ENCODE data around the gene PTGIR.
A peak's percentile ranks its signal among the peaks of the same experiment; 100 is the strongest.

PTGIR gene

DNA sequence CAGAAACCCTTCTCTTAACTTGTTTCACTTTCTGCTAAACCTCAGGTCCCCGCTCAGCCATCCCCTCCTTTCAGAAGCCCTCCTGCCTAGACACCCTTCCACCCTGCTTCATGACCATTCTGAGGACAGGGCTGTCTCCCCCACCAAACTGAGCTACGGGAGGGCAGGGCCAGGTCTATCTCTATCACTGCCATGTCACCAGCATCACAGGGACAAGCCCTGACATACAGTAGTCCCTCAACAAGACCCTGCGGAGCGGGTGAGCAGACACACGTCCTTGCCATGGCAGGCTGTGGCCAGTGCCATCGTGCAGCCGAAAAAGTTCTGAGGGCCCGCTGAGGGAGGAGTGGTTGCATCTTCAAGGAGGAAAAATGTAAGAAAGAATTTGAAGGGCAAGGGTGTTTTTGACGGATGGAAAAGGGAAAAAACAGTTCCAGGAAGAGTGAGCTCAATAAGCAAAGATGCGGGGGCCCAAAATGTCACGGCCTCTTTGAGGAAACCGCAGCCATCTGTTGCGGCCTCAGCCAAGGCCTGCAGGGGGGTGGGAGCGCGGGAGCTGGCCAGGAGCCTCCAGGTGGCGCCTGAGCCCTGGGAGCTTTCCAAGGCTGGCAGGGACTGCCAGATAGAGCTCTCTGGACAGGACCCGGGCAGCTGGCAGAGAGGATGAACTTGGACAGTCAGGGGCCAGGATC is 8.1 kb downstream of the PTGIR start:
- DNase-seq (ENCODE audit: low spot score), result peak; percentile 40

DNA sequence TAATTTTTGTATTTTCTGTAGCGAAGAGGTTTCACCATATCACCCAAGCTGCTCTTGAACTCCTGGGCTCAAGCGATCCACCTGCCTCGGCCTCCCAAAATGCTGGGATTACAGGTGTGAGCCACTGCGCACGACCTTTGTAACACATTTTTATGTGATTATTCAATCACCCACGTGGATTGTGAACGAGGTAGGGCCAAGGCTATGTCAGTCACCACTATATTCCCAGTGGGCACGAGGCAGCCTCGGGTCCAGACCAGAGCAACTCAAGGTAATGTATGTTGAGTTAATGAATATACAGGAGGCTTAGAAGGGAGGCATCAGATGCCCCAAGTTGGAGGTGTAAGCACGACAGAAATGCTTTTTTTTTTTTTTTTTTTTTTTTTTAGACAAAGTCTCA is 8.9 kb downstream of the PTGIR start:
- no peak for DNase-seq (ENCODE audit: low spot score)

DNA sequence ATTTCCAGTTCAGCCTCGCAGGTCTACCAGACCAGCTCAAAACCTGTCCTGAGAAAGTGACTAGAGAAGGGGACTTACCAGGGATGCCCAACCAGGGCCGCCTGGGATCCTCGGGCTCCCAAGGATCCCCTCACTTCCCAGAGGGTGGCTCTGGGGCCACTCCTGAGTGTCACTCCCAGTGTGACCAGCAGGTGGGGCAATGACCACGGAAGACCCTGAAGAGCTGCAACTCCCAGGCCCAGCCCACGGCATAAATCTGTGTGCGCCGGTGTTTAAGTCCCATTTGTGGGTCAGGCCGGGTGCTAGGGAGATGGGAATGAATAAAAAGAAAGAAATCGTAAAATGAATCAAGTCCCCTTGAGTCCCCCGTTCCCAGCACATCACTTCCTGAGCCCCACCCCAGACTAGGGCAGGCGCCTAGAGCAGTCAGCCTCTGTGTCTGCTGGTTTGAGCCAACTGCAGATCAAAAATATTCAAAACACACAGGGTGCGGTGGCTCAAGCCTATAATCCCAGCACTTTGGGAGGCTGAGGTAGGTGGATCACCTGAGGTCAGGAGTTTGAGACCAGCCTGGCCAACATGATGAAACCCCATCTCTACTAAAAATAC is 10.7 kb downstream of the PTGIR start:
- peak; percentile 64 for DNase-seq (ENCODE audit: low spot score)

DNA sequence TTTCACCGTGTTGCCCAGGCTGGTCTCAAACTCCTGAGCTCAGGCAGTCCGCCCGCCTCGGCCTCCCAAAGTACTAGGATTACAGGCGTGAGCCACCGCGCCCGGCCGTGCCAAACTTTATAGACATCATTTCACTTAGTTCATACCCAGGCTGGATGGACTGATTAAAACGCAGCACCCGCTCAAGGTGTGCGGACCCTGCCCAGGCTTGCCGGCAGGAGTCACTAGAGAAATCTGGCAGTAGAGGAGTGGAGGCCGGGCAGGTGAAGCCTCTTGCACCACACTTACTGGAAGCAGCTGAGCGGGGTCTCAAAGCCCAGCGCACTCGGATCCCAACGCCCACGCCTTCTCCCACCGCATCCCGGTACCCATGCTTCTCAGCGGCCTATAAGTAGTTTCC is 11.4 kb downstream of the PTGIR start:
- DNase-seq (ENCODE audit: low spot score), result no peak

DNA sequence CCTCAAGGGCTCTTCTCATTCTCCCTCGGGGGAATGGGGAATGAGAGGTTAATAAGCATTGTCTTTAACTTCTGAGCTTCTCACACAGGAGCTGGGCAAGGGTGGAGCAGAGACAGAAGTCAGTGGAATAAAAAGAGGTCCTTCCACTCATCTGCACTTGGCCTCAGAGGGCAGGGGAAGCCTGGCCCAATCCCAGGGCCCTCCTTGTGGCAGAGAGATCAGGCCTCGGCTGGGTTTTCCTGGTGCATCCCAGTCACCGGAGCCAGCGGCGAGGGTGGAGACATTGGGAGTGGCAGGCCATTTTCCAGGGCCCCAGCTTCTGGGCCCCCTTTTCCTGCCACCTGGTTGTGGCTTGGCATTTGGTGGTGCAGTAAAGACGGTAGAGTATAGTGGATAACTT is 13.1 kb downstream of the PTGIR start:
- no peak for DNase-seq (ENCODE audit: low spot score)

DNA sequence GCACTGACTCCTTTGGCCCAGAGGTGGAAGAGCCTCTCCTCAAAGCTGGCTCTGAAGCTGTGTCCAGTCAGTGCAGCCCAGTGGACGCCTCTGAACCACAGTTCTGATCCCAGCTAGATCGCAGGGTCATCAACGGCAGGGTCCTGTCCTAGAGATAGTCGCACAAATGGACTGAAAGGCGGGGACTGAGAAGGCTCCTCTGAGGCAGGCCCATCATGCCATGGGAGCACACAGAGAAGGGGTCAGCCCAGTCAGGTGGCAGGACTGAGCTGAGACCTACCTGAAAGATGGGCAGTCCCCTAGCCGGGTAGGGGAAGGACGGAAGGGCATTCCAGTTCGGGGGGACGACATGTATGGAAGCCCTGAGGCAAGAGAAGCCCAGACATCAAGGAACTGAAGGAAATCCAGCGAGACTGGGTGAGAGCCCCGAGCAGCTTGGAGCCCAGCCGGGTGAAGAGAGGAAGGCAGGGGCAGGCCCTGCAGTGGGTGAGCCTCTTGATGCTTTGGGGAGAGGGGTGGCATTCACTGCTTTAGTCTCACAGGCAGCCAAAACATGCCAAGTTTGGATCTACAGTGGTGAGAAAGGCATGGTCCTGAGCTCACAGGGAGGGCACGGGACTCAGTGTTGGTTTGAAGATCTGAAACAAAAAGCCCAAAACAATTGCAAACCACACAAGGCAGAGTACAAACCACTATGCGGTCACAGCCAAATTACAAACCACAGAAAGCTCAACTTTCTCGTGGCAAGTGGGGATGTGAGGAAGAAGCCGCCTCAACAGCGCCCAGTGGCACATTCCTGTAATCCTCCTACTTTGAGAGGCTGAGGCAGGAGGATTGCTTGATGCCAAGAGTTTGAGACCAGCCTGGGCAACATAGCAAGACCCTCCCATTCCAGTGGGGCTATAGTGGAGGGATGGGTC is 13.8 kb downstream of the PTGIR start:
- no peak for DNase-seq (ENCODE audit: low spot score)

DNA sequence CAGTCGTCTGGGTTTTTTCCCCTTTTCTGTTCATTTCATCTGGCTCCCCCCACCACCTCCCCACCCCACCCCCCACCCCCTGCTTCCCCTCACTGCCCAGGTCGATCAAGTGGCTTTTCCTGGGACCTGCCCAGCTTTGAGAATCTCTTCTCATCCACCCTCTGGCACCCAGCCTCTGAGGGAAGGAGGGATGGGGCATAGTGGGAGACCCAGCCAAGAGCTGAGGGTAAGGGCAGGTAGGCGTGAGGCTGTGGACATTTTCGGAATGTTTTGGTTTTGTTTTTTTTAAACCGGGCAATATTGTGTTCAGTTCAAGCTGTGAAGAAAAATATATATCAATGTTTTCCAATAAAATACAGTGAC is 14.5 kb downstream of the PTGIR start:
- no peak for DNase-seq (ENCODE audit: low spot score)

DNA sequence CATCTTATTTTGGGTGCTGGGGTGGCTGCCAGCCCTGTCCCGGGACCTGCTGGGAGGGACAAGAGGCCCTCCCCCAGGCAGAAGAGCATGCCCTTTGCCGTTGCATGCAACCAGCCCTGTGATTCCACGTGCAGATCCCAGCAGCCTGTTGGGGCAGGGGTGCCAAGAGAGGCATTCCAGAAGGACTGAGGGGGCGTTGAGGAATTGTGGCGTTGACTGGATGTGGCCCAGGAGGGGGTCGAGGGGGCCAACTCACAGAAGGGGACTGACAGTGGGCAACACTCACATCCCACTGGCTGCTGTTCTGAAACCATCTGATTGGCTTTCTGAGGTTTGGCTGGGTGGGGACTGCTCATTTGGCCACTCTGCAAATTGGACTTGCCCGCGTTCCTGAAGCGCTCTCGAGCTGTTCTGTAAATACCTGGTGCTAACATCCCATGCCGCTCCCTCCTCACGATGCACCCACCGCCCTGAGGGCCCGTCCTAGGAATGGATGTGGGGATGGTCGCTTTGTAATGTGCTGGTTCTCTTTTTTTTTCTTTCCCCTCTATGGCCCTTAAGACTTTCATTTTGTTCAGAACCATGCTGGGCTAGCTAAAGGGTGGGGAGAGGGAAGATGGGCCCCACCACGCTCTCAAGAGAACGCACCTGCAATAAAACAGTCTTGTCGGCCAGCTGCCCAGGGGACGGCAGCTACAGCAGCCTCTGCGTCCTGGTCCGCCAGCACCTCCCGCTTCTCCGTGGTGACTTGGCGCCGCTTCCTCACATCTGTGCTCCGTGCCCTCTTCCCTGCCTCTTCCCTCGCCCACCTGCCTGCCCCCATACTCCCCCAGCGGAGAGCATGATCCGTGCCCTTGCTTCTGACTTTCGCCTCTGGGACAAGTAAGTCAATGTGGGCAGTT is 15.1 kb downstream of the PTGIR start:
- DNase-seq (ENCODE audit: low spot score), result no peak

DNA sequence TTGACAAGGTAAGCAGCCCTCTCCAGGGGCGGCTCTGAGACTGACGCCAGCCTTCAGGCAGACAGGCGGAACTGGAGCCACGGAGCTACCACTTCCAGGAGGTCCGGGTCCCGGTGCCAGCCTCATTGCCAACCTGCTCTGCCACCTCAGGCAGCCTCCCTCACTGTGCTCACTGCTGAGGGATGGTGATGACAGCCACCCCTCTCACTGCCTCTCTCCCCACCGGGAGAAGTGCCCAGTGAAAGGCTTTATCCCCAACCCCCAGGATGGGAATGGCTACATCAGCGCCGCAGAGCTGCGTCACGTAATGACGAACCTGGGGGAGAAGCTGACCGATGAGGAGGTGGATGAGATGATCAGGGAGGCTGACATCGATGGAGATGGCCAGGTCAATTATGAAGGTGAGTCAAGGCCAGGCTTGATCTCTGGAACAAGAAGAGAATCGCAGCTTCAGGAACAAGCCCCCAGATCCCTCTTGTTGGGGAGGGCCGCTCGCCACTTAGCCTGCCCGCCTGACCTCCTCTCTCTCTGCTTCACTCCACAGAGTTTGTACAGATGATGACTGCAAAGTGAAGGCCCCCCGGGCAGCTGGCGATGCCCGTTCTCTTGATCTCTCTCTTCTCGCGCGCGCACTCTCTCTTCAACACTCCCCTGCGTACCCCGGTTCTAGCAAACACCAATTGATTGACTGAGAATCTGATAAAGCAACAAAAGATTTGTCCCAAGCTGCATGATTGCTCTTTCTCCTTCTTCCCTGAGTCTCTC is 16.1 kb downstream of the PTGIR start:
- DNase-seq (ENCODE audit: low spot score), result no peak

DNA sequence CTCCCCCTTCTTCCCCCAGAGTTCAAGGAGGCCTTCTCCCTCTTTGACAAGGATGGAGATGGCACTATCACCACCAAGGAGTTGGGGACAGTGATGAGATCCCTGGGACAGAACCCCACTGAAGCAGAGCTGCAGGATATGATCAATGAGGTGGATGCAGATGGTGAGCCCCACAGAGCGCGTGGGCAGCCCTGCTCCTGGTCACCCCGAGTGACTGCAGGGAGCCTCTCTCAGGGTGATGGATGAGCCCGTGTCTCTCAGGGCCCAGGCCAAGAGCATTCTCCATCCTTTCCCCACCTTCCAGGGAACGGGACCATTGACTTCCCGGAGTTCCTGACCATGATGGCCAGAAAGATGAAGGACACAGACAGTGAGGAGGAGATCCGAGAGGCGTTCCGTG is 16.7 kb downstream of the PTGIR start:
- DNase-seq (ENCODE audit: low spot score), result no peak

DNA sequence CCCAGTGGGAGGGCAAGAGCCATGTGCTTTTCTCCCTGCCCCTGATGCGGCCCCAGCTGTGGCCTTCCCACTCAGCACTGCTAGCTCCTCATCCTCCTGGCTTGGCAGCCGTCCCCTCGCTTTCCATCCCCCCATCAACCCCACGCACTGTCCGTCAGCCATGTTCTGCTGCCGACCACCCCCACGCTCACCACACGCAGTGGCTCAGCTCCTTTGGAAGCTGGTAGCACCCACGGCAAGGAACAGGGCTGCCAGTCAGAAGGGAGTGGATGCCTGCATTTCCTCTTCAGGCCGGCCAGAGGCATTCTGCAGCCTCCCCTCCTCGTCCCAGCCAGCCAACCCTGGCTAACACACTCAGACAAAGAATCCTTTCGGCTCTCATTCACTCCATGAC is 17.4 kb downstream of the PTGIR start:
- DNase-seq (ENCODE audit: low spot score), result no peak

DNA sequence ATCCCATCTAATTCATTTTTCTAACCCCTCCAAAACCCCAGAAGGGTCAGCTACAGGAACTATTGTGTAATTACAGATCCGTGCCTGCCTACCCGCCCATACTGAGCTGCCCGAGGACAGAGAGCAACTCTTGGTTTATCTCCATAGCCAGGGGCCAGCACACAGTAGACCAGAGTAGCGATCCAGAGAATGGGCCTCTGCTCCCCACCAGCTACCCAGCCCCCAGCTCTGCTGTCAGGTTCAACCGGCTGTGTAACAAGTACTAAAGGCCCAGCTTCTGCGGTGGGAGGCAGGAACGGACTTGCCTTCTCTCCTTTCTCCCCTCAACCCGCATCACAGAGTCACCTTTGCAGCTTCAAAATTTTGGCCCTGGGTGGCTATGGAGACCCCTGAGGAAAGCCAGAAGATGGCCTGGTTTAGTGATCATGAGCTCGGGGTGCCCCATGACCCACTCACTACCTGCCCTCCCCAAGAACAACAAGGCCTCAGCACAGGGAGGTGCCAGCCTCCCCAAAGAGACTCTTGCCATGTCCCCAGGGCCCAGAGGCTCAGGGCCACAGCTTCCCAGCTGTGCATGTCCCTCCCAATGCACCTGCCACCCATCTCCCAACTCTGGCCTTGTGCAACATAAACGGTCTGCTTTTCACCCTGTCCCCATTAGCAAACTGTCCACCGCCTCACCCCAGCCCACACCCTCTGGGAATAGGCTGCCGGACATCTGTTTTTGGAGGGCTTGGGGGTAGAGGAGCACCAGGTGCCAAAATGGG is 18.0 kb downstream of the PTGIR start:
- no peak for DNase-seq (ENCODE audit: low spot score)

DNA sequence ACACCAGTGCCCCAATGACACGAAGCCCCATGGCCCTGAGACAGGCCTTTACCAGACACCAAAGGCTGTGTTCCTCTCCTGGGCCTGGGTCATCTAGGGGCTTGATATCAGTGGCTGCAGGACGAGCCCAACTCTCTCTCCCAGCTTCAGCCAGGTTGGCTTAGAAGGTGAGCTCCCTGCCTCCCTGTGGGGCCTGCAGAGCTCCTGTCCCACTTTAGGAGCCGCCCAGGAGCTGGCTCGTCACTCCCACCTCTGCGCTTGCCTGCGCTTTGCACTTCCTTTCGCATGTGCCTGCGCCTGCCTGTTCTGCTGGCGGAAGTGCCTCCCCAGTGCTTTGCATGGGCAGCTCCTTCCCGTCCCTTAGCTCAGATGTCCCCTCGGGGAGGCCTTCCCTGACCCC is 18.9 kb downstream of the PTGIR start:
- DNase-seq (ENCODE audit: low spot score), result no peak

DNA sequence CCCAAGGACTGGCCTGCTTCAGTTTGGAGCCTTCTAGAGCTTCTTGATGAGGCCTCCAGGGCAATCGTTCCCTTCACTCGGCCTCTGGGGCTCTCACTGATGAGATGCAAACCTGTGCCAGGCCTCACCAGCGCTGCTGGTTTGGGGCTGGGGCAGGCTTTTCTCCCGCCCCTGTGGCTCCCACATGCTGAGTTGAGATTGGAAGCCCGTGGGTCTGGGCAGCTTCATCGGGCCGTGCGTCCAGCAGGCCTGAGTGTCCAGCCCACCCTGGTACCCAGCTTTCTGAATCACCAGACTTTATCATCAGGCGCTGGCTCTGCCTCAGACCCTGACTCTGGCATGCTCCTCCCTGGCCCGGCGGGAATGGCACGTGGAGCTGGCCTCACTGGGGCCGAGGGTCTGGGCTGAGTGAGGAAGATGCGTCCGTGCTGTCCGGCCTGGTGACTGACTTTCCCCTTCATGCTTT is 19.5 kb downstream of the PTGIR start:
- DNase-seq (ENCODE audit: low spot score), result no peak

DNA sequence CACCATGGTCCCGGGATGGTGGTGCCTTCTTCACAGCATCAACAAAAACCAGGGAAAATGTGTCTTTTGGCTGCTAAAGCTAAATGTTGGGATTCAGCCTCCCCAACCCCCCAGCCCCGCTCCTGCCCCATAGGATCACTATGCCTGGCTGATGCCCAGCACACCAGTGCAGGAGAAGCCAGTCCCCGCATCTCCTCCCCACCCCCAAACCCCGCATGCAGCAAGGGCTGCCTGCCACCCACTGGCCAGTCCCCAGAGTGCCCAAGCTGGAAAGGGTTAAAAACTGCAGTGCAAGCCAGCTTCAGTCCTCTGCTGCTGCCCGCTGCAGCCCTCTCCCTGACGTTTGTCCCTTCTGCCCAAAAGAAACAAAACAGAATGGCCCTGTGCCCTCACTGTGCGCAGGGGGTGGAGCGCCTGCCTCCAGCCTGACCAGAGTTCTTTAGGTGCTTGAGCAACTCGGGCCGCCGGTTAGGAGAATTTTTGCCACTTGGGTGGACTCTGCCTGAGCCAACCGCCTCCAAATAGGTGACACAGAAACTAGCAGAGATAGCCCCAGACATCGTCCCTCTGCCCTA is 20.0 kb downstream of the PTGIR start:
- no peak for DNase-seq (ENCODE audit: low spot score)

DNA sequence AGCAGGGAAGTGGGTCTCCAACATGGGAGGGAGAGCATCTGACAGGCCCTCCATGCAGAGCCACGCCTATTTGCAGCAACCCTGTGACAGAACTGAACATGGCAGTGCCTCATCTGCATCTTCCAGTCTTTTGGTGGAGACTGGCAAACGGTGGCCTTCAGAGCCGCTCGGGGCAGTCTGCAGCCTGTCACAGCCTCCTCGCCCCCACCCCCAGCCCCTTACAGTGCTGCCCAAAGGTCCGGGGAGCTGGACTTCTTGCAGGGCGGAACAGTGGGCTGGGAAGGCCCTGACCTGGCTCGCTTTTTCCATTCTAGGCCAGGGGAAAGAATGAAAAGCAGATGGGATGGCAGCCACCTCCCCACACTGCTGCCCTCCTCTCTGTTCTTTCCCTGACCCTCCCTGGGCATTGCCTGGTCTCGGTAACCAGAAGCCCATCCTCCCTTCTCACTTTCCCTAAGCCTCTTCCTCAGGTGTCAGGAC is 21.1 kb downstream of the PTGIR start:
- DNase-seq (ENCODE audit: low spot score), result no peak

DNA sequence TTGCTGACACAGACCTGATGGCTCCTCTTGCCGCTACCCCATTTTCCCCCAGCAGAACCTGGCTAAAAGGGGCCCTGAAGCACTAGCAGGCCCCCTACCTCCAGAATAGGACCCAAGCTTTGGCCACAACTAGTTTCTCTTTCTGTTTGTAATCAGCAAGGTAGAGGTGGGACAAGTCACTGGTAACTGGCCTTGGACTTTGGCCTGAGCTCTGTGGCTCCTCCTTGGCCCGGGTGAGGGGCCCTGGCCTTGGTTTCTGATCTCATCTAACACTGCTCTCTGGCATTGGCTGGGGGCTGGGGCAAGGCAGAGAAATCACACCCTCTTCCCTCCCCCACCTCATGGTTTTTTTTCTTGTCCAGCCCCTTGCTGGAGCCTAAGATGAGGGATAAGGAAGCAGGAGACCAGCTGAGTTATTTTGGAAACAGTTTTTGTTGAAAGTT is 21.7 kb downstream of the PTGIR start:
- no peak for DNase-seq (ENCODE audit: low spot score)

DNA sequence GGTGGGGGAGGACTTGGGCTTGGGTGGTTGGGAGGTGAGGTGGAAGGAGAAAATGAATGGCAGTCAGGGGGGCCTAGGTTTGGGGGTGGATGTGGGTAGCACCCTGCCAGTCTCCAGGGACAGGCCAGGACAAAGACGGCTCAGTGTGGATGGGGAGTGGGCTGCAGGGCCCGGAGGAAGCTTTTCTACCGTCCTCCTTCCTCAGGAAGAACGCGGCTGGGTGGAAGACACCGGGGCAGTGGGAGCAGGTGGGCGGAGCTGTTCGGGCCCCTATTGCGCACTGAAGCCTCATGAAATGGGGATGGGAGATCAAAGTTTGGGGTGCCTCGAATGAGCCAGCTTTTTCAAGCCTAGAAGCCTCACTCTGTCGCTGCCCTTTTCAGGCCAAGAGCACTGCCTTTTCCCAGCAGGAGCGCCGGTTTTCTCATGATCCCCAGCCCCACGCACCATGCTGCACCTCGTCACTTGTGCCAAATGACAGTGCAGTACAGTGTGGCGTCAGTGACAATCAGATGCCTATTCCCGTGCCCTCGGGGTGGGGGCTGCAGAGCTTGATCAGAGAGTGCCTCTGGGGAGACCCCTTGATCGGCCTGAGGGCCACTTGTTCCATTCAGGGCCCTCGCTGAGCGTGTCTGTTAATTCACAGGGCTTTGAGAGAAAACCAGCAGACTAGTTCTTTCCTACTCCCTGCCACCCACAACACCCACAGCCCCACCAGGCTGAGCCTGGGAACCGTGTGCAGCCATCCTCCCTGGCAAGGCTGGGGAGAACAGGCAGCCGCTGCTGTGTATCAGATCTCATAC is 22.3 kb downstream of the PTGIR start:
- DNase-seq (ENCODE audit: low spot score), result no peak
